ENCODE results near the gene NGEF.

The NGEF gene

DNA sequence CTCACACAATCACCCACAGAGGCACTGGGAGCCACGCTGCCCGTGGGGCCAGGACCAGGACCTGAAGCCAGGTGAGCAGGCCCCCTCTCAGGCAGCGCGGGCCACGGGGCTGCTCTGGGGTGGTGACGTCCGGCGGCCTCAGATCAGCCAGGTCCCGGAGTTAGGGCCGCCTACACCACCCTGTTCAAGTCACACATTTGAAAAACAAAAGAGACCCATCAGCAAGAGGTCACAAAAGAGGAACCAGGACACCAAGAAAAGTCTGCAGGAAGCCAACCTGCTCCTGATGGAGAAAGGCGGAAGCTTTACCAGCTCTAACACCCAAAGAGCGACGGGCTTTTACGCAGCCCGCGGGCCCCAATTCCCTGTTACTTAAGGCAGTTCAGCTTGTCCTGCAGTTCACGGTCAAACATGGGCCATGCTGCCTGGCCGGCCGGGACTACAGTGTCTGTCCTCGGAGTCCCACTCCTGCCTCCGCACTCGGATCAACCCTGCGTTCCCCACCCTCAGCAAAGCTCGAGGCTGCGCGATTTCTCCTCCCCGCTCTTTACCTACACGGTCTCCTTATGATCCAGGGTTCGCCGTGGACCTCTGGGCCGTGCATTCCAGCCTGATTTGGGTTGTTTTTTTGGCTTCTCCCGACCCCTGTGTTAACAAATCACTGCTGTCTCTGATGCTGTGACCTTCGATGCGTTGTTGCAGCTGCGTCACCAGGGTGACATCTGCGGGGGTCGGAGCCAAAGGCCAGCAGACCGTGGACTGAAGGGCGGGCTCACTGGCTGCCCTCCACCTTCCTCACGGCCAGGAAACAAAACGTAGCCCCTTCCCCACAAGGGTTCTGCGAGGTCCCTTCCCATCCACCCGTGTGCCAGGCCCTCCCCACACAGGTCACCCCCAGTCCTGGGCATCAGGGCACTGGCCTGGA, 112.0 kb downstream of the NGEF start:
- DNase-seq (ENCODE audit: low read depth) = no peak
- TF ChIP-seq, protein P1, sequence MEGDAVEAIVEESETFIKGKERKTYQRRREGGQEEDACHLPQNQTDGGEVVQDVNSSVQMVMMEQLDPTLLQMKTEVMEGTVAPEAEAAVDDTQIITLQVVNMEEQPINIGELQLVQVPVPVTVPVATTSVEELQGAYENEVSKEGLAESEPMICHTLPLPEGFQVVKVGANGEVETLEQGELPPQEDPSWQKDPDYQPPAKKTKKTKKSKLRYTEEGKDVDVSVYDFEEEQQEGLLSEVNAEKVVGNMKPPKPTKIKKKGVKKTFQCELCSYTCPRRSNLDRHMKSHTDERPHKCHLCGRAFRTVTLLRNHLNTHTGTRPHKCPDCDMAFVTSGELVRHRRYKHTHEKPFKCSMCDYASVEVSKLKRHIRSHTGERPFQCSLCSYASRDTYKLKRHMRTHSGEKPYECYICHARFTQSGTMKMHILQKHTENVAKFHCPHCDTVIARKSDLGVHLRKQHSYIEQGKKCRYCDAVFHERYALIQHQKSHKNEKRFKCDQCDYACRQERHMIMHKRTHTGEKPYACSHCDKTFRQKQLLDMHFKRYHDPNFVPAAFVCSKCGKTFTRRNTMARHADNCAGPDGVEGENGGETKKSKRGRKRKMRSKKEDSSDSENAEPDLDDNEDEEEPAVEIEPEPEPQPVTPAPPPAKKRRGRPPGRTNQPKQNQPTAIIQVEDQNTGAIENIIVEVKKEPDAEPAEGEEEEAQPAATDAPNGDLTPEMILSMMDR (IDR thresholded peaks at IDR 0.05; ENCODE audit: low read depth, low read length, missing control alignments) = no peak
- no peak overlapping the region for H3K4me3 ChIP-seq (ENCODE audit: low read depth, low read length)
- in situ Hi-C loops (cut with HindIII; ENCODE audit: low sequenced_read_pairs) = no loop called here

DNA sequence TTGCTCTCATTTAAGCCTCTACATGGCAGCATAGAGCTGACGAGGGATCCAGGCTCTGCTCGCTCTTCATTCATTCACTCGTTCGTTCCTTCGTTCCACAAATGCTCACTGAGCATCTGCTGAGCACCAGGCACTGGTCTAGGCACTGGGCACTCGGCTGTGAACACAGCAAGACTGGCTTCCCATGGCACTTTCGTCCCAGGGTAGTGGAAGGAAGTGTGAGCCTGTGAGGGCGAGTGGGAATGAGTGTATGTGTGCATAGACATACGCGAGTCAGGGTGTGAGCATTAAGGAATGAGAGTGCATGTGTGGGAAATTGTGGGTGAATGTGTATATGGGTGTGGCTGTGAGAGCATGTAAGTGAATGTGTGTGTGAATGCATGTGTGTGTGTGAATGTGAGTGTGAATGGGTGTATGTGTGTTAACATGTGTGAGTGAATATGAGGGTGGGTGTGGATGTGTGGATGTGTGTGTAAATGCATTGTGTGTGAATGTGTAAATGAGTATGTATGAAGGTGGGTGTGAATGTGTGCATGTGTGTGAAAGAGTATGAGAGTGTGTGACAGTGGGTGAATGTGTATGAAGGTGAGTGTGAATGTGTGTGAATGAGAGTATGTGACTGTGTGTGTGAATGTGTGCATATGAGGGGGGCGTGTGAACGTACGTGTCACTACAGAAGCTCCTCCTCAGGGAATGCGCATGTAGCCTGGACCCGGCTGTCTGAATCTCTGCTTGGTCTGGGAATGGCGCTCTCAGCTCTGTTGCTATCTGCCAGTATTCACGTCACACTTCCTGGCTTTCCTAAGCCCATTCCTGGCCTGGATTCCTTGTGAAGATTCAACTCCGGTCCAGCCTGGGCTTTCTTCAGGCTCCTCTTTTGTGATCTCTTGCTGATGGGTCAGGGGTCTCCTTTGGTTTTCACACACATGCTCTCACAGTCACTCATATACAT, 114.2 kb downstream of the NGEF start:
- TF ChIP-seq, protein P1 (IDR thresholded peaks at IDR 0.05; ENCODE audit: low read depth, low read length, missing control alignments) = no peak
- in situ Hi-C loops (cut with HindIII; ENCODE audit: low sequenced_read_pairs) = no loop called here
- H3K4me3 ChIP-seq (ENCODE audit: low read depth, low read length) = no peak overlapping the region
- DNase-seq (ENCODE audit: low read depth) = no peak

DNA sequence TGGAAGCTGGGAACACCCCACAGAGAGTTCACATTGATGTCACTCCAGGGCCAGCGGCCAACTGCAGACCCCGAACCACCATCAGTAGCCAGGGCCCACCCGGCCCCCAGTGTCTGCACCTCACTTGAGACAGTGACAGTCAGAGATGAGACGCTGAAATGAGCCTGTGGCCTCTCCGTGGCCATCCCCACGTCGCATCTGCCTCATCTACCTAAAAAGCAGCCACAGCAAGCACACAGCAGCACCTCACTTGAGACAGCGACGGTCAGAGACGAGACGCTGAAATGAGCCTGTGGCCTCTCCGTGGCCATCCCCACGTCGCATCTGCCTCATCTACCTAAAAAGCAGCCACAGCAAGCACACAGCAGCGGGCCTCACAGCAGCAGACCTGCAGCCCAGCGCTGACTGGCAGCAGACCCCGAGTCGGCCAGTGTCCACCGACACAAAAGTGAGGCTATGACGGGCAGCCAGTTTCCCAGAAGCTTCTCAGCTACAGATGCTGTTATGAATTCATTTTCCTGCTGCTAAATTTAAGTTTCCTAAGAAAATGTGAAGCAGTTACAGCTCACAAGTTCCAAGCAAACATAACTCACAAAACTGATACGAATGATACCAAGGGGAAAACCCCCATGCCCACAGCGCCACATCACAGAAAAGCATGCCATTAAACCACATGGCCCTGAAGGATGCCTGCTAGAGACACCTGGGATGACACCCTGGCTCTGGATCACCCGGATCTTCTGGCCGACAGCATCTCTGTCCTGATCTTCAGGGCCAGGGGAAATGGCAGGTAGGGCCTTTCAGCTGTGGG, 115.3 kb downstream of the NGEF start:
- DNase-seq (ENCODE audit: low read depth) = no peak
- no peak overlapping the region for H3K4me3 ChIP-seq (ENCODE audit: low read depth, low read length)
- in situ Hi-C loops (cut with HindIII; ENCODE audit: low sequenced_read_pairs) = no loop called here
- TF ChIP-seq, protein P1 (IDR thresholded peaks at IDR 0.05; ENCODE audit: low read depth, low read length, missing control alignments) = no peak

DNA sequence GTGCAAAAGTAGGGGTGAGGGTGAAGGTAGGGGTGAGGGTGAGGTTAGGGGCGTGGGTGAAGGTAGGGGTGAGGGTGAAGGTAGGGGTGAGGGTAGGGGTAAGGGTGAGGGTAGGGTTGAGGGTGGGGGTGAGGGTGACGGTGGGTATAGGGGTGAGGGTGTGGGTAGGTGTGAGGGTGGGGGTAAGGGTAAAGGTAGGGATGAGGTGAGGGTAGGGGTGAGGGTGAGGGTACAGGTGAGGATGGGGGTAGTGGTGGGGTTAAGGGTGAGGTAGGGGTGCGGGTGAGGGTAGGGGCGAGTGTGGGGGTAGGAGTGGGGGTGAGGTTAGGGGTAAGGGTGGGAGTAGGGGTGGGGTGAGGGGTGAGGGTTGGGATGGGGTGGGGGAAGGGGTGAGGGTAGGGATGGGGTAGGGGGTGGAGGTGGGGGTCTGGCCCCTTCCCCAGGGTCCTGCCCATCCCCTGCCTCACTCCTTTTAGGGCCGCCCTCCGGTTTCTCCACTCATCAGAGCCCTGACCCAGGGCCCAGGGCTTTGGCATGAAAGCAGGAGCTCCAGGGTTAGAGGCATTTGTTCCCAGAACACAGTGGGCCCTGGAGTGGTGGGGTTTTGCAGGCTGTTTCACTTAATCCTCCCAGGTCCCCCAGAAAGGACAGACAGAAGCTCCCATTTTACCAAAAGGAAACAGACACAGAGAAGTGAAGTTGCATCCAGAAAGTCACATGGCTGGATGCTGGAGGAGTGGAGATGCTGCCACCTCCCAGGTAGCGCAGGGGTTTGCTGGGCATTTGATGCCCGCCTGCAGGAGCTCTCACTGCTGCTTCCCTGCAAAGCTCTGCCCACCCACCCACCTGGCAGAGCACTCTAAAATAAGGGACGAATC, 116.1 kb downstream of the NGEF start:
- H3K4me3 ChIP-seq (ENCODE audit: low read depth, low read length) = no peak overlapping the region
- in situ Hi-C loops (cut with HindIII; ENCODE audit: low sequenced_read_pairs) = no loop called here
- TF ChIP-seq, protein P1 (IDR thresholded peaks at IDR 0.05; ENCODE audit: low read depth, low read length, missing control alignments) = no peak
- DNase-seq (ENCODE audit: low read depth) = no peak

DNA sequence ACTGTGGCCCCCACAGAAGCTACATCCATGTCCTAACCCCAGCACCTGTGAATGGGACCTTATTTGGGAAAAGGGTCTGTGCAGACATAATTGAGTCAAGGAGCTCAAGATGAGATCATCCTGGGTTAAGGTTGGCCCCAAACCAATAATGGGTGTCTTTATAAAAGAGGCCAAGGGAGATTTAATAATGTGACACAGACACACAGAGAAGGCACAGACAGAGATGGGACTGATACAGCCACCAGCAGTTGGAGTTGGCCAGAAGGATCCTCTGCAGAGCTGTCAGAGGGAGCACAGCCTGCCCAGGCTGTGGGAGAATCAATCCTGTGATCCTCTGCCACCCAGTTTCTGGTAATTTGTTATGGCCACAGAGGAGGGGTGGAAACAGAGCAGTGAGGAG, 116.9 kb downstream of the NGEF start:
- in situ Hi-C loops (cut with HindIII; ENCODE audit: low sequenced_read_pairs) = no loop called here
- DNase-seq (ENCODE audit: low read depth) = no peak
- no peak overlapping the region for H3K4me3 ChIP-seq (ENCODE audit: low read depth, low read length)
- TF ChIP-seq, protein P1 (IDR thresholded peaks at IDR 0.05; ENCODE audit: low read depth, low read length, missing control alignments) = no peak
